Mucosa of descending colon (tissue), 3 donors: Measurements from ENCODE around the gene LNPEP. TPM values are rescaled to one million over a fixed set of nuclear protein-coding genes. Genes with fewer than 3 reads are reported as not detected.
"Not testable (repeated sequence)": the region's sequence is repeated elsewhere in the genome, so short reads cannot be mapped to it uniquely, and the experiment has no call there.

Source experiments
- ATAC-seq: fragments of 200-7000 bp; cut with Tn5 transposase; one replicate; pipeline ENCODE4 v1.9.1; 2020; ENCODE audit warnings: mild to moderate bottlenecking, moderate library complexity
- DNase-seq, 3 donors: peaks; one replicate each; pipeline ENCODE4 v3.0.0-alpha.2; 2020
- H3K36me3 ChIP-seq: fragments of 200-600 bp; one replicate; pipeline ENCODE4 v1.8.0; 2021; ENCODE audit warnings: low read depth, mild to moderate bottlenecking
- H3K4me1 ChIP-seq: fragments of 200-600 bp; one replicate; pipeline ENCODE4 v1.8.0; 2021; ENCODE audit warnings: low read depth, mild to moderate bottlenecking
- H3K4me3 ChIP-seq: fragments of 200-600 bp; one replicate; pipeline ENCODE4 v1.8.0; 2021; ENCODE audit warnings: mild to moderate bottlenecking
- H3K9me3 ChIP-seq: fragments of 200-600 bp; one replicate; pipeline ENCODE4 v1.8.0; 2021; ENCODE audit warnings: mild to moderate bottlenecking
- intact Hi-C, 2 donors: fragments of 100-400 bp; cut with DNase I in 1 of 2; cut with micrococcal nuclease in 1 of 2; formaldehyde crosslinking; loops; one replicate each; pipeline versions ENCODE4 v1.11.0 to v1.11.1; 2022; cut with DNase I, micrococcal nuclease
- total RNA-seq, 3 donors: library from RNA; stranded (reverse); fragmentation: NEBNext Ultra II Directional in 2 of 3; extraction: Animal tissue kit (Norgen Biotek cat#: 25700) in 2 of 3; gene quantifications; one replicate each; pipeline versions ENCODE4 v1.2.1 to v1.2.4, GENCODE V29; 2021 to 2023
- TF ChIP-seq, protein P1 (sequence below): fragments of 200-600 bp; IDR thresholded peaks from one replicate; pipeline ENCODE4 v1.8.0; 2022; ENCODE audit warnings: antibody characterized with exemption, mild to moderate bottlenecking
- donor health status: DM: no; HTN: no; CAD: no; lungs with moderate emphysema.
- donor health status: DM: no; HTN: no; CAD: no.
- donor health status: DM: no; HTN: yes; CAD: no.

The LNPEP gene
- total RNA-seq, 3 donors from 2014 or later: 32.3 to 54.7 (median 38.2) TPM

DNA sequence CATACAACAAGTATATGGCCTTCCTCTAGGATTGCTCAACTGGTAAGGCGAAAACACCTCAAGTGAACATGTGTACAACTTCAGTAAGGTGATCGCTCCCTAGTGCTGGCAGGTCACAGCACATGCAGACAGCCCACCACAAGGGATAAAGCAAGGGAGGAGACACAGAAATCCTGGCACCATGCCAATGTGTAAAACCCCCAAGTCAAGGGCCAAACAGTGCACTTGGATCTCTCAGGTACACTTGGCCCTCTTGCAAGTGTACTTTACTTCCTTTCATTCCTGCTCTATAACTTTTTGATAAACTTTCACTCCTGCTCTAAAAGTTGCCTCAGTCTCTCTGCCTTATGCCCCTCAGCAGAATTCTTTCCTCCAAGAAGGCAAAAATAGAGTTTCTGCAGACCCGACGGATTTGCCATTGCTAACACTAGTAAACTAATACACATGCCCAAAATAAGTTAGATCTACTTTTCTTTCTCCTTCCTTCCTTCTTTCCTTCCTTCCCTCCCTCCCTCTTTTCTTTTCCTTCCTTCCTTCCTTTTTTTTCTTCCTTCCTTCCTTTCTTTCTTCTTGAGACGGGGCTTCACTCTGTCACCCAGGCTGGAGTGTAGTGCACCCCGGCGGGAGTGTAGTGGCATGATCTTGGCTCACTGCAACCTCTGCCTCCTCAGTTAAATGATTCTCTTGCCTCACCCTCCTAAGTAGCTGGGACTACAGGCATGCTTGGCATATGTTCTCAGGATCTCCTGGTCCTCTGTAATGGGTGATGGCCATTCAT is 6.8 kb upstream of the LNPEP start:
- intact Hi-C loops: no loop called here
- no peak for ATAC-seq

DNA sequence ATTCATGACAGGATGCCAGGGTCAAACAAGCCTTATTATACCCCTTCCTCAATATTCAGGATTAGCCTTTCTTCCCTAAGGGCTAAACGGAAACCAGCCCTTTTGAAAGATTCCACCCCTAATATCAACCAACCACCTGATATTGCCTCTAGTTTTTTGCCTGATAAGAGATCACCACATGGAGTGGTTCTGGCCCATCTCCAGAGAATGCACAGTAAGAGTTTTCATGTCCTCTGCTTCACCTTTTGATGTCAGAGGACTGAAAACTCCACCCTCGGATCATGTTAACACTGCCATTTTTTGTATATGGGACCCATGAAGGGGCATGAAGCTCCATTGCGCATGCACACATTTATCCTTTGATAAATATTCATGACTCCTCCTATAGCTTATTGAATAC is 5.8 kb upstream of the LNPEP start:
- DNase-seq: no peak
- Histone ChIP-seq H3K9me3 (no peaks in the 10 kb centered on the region), H3K36me3 (no peaks in the 10 kb centered on the region), H3K4me3 (no peak overlapping the region), H3K4me1 (peaks cover 19% of the 10 kb centered on the region)
- ATAC-seq: no peak
- TF ChIP-seq, protein P1, sequence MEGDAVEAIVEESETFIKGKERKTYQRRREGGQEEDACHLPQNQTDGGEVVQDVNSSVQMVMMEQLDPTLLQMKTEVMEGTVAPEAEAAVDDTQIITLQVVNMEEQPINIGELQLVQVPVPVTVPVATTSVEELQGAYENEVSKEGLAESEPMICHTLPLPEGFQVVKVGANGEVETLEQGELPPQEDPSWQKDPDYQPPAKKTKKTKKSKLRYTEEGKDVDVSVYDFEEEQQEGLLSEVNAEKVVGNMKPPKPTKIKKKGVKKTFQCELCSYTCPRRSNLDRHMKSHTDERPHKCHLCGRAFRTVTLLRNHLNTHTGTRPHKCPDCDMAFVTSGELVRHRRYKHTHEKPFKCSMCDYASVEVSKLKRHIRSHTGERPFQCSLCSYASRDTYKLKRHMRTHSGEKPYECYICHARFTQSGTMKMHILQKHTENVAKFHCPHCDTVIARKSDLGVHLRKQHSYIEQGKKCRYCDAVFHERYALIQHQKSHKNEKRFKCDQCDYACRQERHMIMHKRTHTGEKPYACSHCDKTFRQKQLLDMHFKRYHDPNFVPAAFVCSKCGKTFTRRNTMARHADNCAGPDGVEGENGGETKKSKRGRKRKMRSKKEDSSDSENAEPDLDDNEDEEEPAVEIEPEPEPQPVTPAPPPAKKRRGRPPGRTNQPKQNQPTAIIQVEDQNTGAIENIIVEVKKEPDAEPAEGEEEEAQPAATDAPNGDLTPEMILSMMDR: no peak
- intact Hi-C loops: no loop called here

More for the DNA sequence above, 6.8 kb upstream of the LNPEP start:
- Histone ChIP-seq H3K9me3 (no peaks in the 10 kb centered on the region), H3K4me1 (peaks cover 17% of the 10 kb centered on the region), H3K4me3 (no peak overlapping the region), H3K36me3 (no peaks in the 10 kb centered on the region)
- DNase-seq: no peak
- TF ChIP-seq, protein P1: no peak

GRCh38 chr5:96930589-96930988 is 5.3 kb upstream of the LNPEP start:
- Histone ChIP-seq H3K4me3 (no peak overlapping the region), H3K36me3 (no peaks in the 10 kb centered on the region), H3K9me3 (no peaks in the 10 kb centered on the region), H3K4me1 (peaks cover 19% of the 10 kb centered on the region)
- ATAC-seq (no peak), DNase-seq (no peak)
- TF ChIP-seq, protein P1: no peak
- intact Hi-C loops: no loop called here

GRCh38 chr5:96931037-96931436 is 4.8 kb upstream of the LNPEP start:
- DNase-seq, H3K36me3 ChIP-seq, H3K9me3 ChIP-seq, ATAC-seq, intact Hi-C loops, H3K4me3 ChIP-seq: not testable (repeated sequence)
- H3K4me1 ChIP-seq: peaks cover 19% of the 10 kb centered on the region

DNA sequence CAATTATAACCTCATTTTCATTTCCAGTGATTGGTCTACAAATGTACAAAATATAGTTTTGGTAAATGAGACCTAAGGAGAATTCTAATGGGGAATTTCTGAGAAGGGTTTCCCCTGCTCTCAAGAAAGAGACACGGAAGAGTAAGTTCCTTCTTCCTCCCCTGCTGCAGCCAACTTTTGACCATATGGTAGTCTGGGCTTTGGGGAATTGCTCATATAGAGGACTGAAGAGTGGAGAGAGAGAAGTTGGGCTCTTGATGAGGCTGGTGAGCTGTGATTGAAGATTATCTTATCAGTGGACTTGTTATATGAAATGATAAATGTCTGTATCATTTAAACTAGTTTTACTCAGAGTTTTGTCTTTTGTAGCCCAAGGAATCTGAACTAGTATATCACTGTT is 4.3 kb upstream of the LNPEP start:
- no peaks in the 10 kb centered on the region for H3K9me3 ChIP-seq
- DNase-seq (no peak), ATAC-seq (no peak)
- peaks cover 19% of the 10 kb centered on the region for H3K4me1 ChIP-seq
- TF ChIP-seq, protein P1: no peak
- H3K36me3 ChIP-seq: no peaks in the 10 kb centered on the region
- intact Hi-C loops: no loop called here
- H3K4me3 ChIP-seq: no peak overlapping the region

GRCh38 chr5:96932026-96932425 is 3.9 kb upstream of the LNPEP start:
- H3K4me3 ChIP-seq: no peak overlapping the region
- peaks cover 19% of the 10 kb centered on the region for H3K4me1 ChIP-seq
- DNase-seq (no peak), ATAC-seq (no peak)
- no peaks in the 10 kb centered on the region for H3K36me3 ChIP-seq
- intact Hi-C loops: no loop called here
- TF ChIP-seq, protein P1: no peak
- no peaks in the 10 kb centered on the region for H3K9me3 ChIP-seq
